HepG2 (cell line): ENCODE results near the gene SLC28A1. TPM values are rescaled to one million over a fixed set of nuclear protein-coding genes. Genes with fewer than 3 reads are reported as not detected.

Experiments used
- AHDC1 ChIP-seq: sonication (generic); formaldehyde crosslinking; IDR thresholded peaks from 2 replicates; pipeline ENCODE4 v1.5.1; 2020; ENCODE audit warnings: mild to moderate bottlenecking, missing genetic modification reagents, borderline replicate concordance
- AKAP8 ChIP-seq: sonication (generic); formaldehyde crosslinking; IDR thresholded peaks from 2 replicates; pipeline ENCODE4 v1.5.1; 2020; ENCODE audit warnings: mild to moderate bottlenecking, missing genetic modification reagents
- HNF4A ChIP-seq: sonication (generic); formaldehyde crosslinking; IDR thresholded peaks from 2 replicates; pipeline ENCODE4 v1.4.0; 2020; ENCODE audit warnings: missing genetic modification reagents
- LRRFIP1 ChIP-seq: sonication (generic); formaldehyde crosslinking; conservative IDR thresholded peaks from 2 replicates; pipeline ENCODE4 v1.4.0; 2020; ENCODE audit warnings: missing genetic modification reagents
- RXRA ChIP-seq: sonication (generic); formaldehyde crosslinking; IDR thresholded peaks from 2 replicates; pipeline ENCODE4 v1.5.1; 2020; ENCODE audit warnings: missing genetic modification reagents
- XBP1 ChIP-seq: sonication (generic); formaldehyde crosslinking; IDR thresholded peaks from 2 replicates; pipeline ENCODE4 v1.5.0; 2020; ENCODE audit warnings: missing genetic modification reagents
- ZFYVE20 ChIP-seq: sonication (generic); formaldehyde crosslinking; IDR thresholded peaks from 2 replicates; pipeline ENCODE4 v1.8.0; 2023; ENCODE audit warnings: low read depth, mild to moderate bottlenecking, moderate library complexity, missing genetic modification reagents, borderline replicate concordance
- ZIK1 ChIP-seq: sonication (generic); formaldehyde crosslinking; IDR thresholded peaks from 2 replicates; pipeline ENCODE4 v1.5.0; 2020; ENCODE audit warnings: mild to moderate bottlenecking, low read depth, missing genetic modification reagents, borderline replicate concordance
- ZNF563 ChIP-seq: sonication (generic); formaldehyde crosslinking; IDR thresholded peaks from 2 replicates; pipeline ENCODE4 v1.8.0; 2022; ENCODE audit warnings: mild to moderate bottlenecking, moderate library complexity, missing genetic modification reagents
- ZNF710 ChIP-seq: sonication (generic); formaldehyde crosslinking; IDR thresholded peaks from 2 replicates; pipeline ENCODE4 v1.5.0; 2020; ENCODE audit warnings: mild to moderate bottlenecking, missing genetic modification reagents, borderline replicate concordance
- ZUFSP ChIP-seq: sonication (generic); formaldehyde crosslinking; IDR thresholded peaks from 2 replicates; pipeline ENCODE4 v1.9.0; 2021; ENCODE audit warnings: missing genetic modification reagents, mild to moderate bottlenecking, borderline replicate concordance
- polyA plus RNA-seq, 8 experiments: library from polyadenylated mRNA; depleted of rRNA in 3 of 8; stranded (reverse) in 7 of 8; unstranded in 1 of 8; fragments of >200 nt; fragmentation: Illumina TruSeq in 4 of 8; extraction: Trizol in 4 of 8; gene quantifications; 2 replicates each; pipeline versions ENCODE4 v1.2.1 to v1.2.3, GENCODE V29; 2011 to 2016; ENCODE audit warnings: low read depth in 4 of 8, missing spikeins in 1 of 8, mixed read lengths in 1 of 8; ENCODE audit not compliant: insufficient read depth in 1 of 8
- total RNA-seq, 5 experiments: library from RNA; depleted of rRNA; stranded (reverse); fragments of >200 nt; fragmentation: Illumina TruSeq; extraction: Trizol; gene quantifications; 2 replicates each; pipeline ENCODE4 v1.2.3, GENCODE V29; 2016; ENCODE audit warnings: low read depth in 1 of 5

Gene SLC28A1
- total and polyA plus RNA-seq, 2 of the 13 experiments (the other 11 are each of a cell fraction or from before 2014, with no cell fraction given), result 0.31 to 5.8 TPM

GRCh38 chr15:84980196-84981053 lies 96.0 kb downstream of the SLC28A1 start (continued):
- TF ChIP-seq AHDC1, result no peak
- TF ChIP-seq ZUFSP (CRISPR knock-in tag), result no peak
- 0 out of 2 replicates have a peak, but pooled peaks have one; percentile 41 for TF ChIP-seq HNF4A (CRISPR knock-in tag)
- TF ChIP-seq ZNF563 (CRISPR knock-in tag), result 0 out of 2 replicates have a peak, but pooled peaks have one; percentile 41
- no peak for TF ChIP-seq ZFYVE20 (CRISPR knock-in tag)
- TF ChIP-seq LRRFIP1 (CRISPR knock-in tag), result no peak
- TF ChIP-seq ZIK1 (CRISPR knock-in tag), result peak; percentile 84; the same call in 1 of the 2 replicates
- no peak; the same call in 1 of the 2 replicates for TF ChIP-seq ZNF710 (CRISPR knock-in tag)
- peak; percentile 13; the same call in 1 of the 2 replicates for TF ChIP-seq AKAP8 (CRISPR knock-in tag)
- no peak for TF ChIP-seq XBP1 (CRISPR knock-in tag)
- TF ChIP-seq RXRA (CRISPR knock-in tag), result peak; percentile 75
